MM.1S (cell line): ENCODE data around the gene PHACTR1.

Experiments
- DNase-seq: peaks from one replicate; pipeline ENCODE4 v3.0.0-alpha.2; 2015
- H2AFZ ChIP-seq: fragments of 300-600 bp; sonication (generic); 2 replicates; pipeline ENCODE4 v1.6.0; 2016; ENCODE audit warnings: antibody characterized with exemption, low read length
- H3F3A ChIP-seq: fragments of 300-600 bp; sonication (generic); 2 replicates; pipeline ENCODE4 v1.6.1; 2016; ENCODE audit warnings: mild to moderate bottlenecking, antibody characterized with exemption, low read length, moderate library complexity, mixed read lengths; ENCODE audit not compliant: insufficient read depth
- H3K27ac ChIP-seq: fragments of 300-600 bp; sonication (generic); 2 replicates; pipeline ENCODE4 v1.5.1; 2016; ENCODE audit warnings: mild to moderate bottlenecking, low read length
- H3K27me3 ChIP-seq: fragments of 300-600 bp; sonication (generic); replicated peaks from 2 replicates; pipeline ENCODE4 v1.6.0; 2016; ENCODE audit warnings: low read length; ENCODE audit not compliant: insufficient read depth
- H3K36me3 ChIP-seq: fragments of 300-600 bp; sonication (generic); replicated peaks from 2 replicates; pipeline ENCODE4 v1.6.1; 2016; ENCODE audit warnings: mild to moderate bottlenecking, low read length, mixed read lengths; ENCODE audit not compliant: insufficient read depth
- H3K4me1 ChIP-seq: fragments of 300-600 bp; sonication (generic); 2 replicates; pipeline ENCODE4 v1.6.1; 2016; ENCODE audit warnings: low read length, mixed read lengths
- H3K4me2 ChIP-seq: fragments of 300-600 bp; sonication (generic); 2 replicates; pipeline ENCODE4 v1.6.0; 2016; ENCODE audit warnings: low read depth, low read length
- H3K4me3 ChIP-seq: fragments of 300-600 bp; sonication (generic); 2 replicates; pipeline ENCODE4 v1.5.1; 2016; ENCODE audit warnings: low read length, mixed read lengths
- H3K79me2 ChIP-seq: fragments of 300-600 bp; sonication (generic); 2 replicates; pipeline ENCODE4 v1.6.1; 2016; ENCODE audit warnings: mixed run types, low read length, mixed read lengths
- H3K9ac ChIP-seq: fragments of 300-600 bp; sonication (generic); 2 replicates; pipeline ENCODE4 v1.6.1; 2016; ENCODE audit warnings: low read length, mixed read lengths
- H3K9me2 ChIP-seq: fragments of 300-600 bp; sonication (generic); replicated peaks from 2 replicates; pipeline ENCODE4 v1.6.1; 2016; ENCODE audit warnings: mild to moderate bottlenecking, low read length, mixed read lengths; ENCODE audit not compliant: insufficient read depth
- H3K9me3 ChIP-seq: fragments of 300-600 bp; sonication (generic); replicated peaks from 2 replicates; pipeline ENCODE4 v1.6.1; 2016; ENCODE audit warnings: mild to moderate bottlenecking, low read length, mixed read lengths; ENCODE audit not compliant: insufficient read depth
- H4K20me1 ChIP-seq: fragments of 300-600 bp; sonication (generic); 2 replicates; pipeline ENCODE4 v1.6.1; 2016; ENCODE audit warnings: mild to moderate bottlenecking, low read length, moderate library complexity, mixed read lengths; ENCODE audit not compliant: insufficient read depth
- EZH2 ChIP-seq: fragments of 300-600 bp; sonication (generic); optimal IDR thresholded peaks from 2 replicates; pipeline ENCODE3; 2017; ENCODE audit warnings: low read depth, mild to moderate bottlenecking, antibody characterized with exemption, low read length, mixed read lengths
- EZH2phosphoT487 ChIP-seq: fragments of 300-600 bp; sonication (generic); IDR thresholded peaks from 2 replicates; pipeline ENCODE4 v1.6.1; 2018; ENCODE audit warnings: antibody characterized with exemption, low read length
- TF ChIP-seq, protein P1 (sequence below): fragments of 300-600 bp; sonication (generic); IDR thresholded peaks from 2 replicates; pipeline ENCODE4 v1.5.1; 2016; ENCODE audit warnings: antibody characterized with exemption, low read length, mixed read lengths

Gene PHACTR1

DNA sequence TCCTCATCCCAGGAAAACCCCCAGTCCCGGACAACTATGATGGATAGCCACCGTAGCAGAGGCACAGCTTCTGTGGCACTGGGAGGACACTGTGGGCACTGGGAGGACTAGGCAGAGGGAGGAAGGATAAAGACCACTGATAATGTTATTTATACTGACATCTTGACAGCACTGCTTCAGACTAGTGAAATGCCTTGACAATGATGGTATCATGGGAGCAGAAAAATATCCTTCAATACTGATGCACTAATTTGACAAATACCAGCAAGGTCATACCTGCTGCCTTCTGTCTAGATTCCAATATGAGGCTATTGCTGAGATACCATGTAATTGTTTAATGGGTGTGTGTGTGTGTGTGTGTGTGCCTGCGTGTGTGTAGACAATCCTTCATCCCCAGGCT lies 148.6 kb downstream of the PHACTR1 start:
- Histone ChIP-seq H3K27me3 (no peaks in the 10 kb centered on the region), H3K4me1 (no peaks in the 10 kb centered on the region), H2AFZ (no peak overlapping the region), H3K27ac (no peak overlapping the region), H3K9ac (no peak overlapping the region), H3K4me3 (no peak overlapping the region), H3F3A (no peaks in the 10 kb centered on the region), H3K4me2 (no peak overlapping the region), H4K20me1 (no peaks in the 10 kb centered on the region), H3K9me3 (no peaks in the 10 kb centered on the region), H3K9me2 (no peaks in the 10 kb centered on the region), H3K79me2 (no peaks in the 10 kb centered on the region), H3K36me3 (no peaks in the 10 kb centered on the region)
- TF ChIP-seq EZH2 (no peak), EZH2phosphoT487 (no peak)
- TF ChIP-seq, protein P1, sequence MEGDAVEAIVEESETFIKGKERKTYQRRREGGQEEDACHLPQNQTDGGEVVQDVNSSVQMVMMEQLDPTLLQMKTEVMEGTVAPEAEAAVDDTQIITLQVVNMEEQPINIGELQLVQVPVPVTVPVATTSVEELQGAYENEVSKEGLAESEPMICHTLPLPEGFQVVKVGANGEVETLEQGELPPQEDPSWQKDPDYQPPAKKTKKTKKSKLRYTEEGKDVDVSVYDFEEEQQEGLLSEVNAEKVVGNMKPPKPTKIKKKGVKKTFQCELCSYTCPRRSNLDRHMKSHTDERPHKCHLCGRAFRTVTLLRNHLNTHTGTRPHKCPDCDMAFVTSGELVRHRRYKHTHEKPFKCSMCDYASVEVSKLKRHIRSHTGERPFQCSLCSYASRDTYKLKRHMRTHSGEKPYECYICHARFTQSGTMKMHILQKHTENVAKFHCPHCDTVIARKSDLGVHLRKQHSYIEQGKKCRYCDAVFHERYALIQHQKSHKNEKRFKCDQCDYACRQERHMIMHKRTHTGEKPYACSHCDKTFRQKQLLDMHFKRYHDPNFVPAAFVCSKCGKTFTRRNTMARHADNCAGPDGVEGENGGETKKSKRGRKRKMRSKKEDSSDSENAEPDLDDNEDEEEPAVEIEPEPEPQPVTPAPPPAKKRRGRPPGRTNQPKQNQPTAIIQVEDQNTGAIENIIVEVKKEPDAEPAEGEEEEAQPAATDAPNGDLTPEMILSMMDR, result no peak
- no peak for DNase-seq

DNA sequence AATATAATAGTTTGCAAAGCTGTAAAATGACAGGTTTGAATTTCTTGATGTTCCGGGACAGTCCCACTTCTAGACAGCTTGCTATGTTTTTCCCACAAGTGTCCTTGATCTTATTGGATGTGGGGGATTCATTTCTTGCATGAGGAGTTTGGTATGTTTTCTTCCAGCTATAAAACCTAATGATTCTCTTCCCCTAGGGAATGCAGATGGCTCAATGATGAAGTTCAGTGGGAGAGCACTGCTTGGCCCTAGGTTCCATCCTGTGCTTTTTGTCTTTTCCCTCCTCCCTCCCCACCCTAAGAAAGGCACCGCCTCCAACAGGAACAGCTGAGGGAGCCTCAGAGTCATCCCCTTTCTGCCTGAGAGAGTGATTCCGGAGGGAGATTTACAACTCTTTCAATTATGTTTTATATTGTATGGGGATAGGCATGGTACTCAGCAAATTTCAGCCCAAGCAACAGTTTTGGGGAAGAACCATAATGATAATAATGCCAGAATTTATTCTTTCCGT lies 149.2 kb downstream of the PHACTR1 start:
- H3K4me2 ChIP-seq, result no peak overlapping the region
- TF ChIP-seq, protein P1, result no peak
- no peak for TF ChIP-seq EZH2
- no peak for TF ChIP-seq EZH2phosphoT487
- no peak overlapping the region for H3K27ac ChIP-seq
- no peaks in the 10 kb centered on the region for H3K9me3 ChIP-seq
- DNase-seq, result no peak
- H3K4me1 ChIP-seq, result no peaks in the 10 kb centered on the region
- H3K9me2 ChIP-seq, result no peaks in the 10 kb centered on the region
- H3K36me3 ChIP-seq, result no peaks in the 10 kb centered on the region
- no peak overlapping the region for H3K4me3 ChIP-seq
- H4K20me1 ChIP-seq, result no peaks in the 10 kb centered on the region
- H3F3A ChIP-seq, result no peaks in the 10 kb centered on the region
- H3K27me3 ChIP-seq, result no peaks in the 10 kb centered on the region
- H3K9ac ChIP-seq, result no peak overlapping the region
- no peak overlapping the region for H2AFZ ChIP-seq
- no peaks in the 10 kb centered on the region for H3K79me2 ChIP-seq

DNA sequence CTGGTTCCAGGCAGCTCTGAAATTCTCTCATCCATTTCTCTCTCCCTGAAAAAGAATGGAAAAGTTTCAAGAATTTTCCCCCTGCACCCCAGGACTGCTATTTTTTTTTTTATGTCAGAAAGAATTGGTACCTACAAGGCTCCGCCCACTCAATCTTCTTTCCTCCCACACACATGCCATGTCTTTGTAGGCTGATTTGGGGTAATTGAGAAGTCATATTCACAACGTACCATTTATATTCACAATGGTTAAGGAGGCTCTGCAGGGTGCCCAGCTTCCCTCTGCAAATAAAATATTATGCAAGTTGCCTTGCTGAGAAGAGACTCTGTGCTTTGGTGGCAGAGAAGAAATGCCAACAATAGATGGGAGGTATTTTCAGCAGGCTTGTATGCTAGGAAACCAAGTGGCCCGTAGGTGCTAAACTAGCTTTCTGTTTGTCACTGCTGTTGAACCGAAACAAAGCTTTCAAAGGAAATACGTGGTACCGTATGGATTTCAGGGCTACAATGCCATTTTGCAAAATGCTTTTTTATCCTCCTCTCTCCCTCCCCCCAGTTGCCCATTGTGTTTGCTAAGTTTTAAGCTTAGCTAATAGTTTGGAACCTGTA lies 150.0 kb downstream of the PHACTR1 start:
- Histone ChIP-seq H4K20me1 (no peaks in the 10 kb centered on the region), H3K4me3 (no peak overlapping the region), H3K27ac (no peak overlapping the region), H3K4me2 (no peak overlapping the region), H3K4me1 (no peaks in the 10 kb centered on the region), H2AFZ (no peak overlapping the region), H3K36me3 (no peaks in the 10 kb centered on the region), H3K9ac (no peak overlapping the region), H3K9me3 (no peaks in the 10 kb centered on the region), H3K27me3 (no peaks in the 10 kb centered on the region), H3F3A (no peaks in the 10 kb centered on the region), H3K9me2 (no peaks in the 10 kb centered on the region), H3K79me2 (no peaks in the 10 kb centered on the region)
- no peak for DNase-seq
- no peak for TF ChIP-seq EZH2phosphoT487
- TF ChIP-seq, protein P1, result no peak
- TF ChIP-seq EZH2, result no peak
